GM18519 (cell line): ENCODE data around the gene KRTAP9-2.
"Not testable (repeated sequence)": the region's sequence is repeated elsewhere in the genome, so short reads cannot be mapped to it uniquely, and the experiment has no call there.

Experiments
- ATAC-seq: cut with Tn5 transposase; IDR thresholded peaks from one replicate; pipeline ENCODE4 v1.9.1; 2021; ENCODE audit warnings: mild to moderate bottlenecking, moderate library complexity; ENCODE audit not compliant: unreplicated experiment, low FRiP score

The KRTAP9-2 gene

DNA sequence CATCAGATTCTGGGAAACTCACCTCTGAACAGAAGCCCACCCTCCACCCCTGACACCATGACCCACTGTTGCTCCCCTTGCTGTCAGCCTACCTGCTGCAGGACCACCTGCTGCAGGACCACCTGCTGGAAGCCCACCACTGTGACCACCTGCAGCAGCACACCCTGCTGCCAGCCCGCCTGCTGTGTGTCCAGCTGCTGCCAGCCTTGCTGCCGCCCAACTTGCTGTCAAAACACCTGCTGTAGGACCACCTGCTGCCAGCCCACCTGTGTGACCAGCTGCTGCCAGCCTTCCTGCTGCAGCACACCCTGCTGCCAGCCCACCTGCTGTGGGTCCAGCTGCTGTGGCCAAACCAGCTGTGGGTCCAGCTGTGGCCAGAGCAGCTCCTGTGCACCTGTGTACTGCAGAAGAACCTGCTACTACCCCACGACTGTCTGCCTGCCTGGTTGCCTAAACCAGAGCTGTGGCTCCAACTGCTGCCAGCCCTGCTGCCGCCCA lies at the start of gene KRTAP9-2:
Gene KRTAP9-2, plus strand, starts transcription at position 51 of the 498 bp plus-strand sequence. Its CDS starts 7 bp downstream, at position 58.
- not testable (repeated sequence) for ATAC-seq

DNA sequence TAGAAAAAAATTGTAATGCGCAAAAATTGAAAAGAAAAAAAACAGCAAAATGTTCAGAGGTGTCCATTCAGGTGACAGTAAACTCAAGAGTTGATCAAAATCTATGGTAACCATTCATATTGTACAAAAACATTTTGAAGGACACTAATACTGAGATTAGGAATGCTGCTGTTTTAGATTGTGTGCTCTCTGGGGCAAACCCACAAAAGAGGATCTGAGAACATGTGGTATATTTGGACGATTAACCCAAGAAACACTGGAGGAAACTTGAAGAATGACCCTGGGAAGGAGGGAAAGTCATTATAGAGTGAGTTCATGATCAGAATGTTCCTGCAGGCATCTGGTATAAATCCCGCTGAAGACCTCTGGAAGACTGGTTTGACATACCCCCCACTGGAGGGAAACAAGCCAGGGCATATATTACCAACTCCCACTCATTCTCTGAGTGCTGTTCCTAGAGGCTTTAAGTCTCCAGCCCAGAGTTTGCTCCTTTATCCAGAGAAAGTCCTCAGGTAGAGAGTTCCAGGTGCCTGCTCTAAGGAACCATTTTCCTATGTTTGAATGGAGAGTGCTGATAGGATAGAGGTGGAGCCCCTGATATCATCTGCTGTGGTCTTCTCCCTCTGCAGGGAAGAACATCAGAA lies 49.6 kb upstream of the KRTAP9-2 start:
- ATAC-seq, result no peak

- no peak for ATAC-seq
Observed at GRCh38 chr17:41177727-41178271, 48.6 kb upstream of the KRTAP9-2 start, which contains the start of gene KRTAP4-2. TSS of gene KRTAP4-2 (minus strand) at chr17:41178221. CDS start at chr17:41178164, 57 bp downstream.

DNA sequence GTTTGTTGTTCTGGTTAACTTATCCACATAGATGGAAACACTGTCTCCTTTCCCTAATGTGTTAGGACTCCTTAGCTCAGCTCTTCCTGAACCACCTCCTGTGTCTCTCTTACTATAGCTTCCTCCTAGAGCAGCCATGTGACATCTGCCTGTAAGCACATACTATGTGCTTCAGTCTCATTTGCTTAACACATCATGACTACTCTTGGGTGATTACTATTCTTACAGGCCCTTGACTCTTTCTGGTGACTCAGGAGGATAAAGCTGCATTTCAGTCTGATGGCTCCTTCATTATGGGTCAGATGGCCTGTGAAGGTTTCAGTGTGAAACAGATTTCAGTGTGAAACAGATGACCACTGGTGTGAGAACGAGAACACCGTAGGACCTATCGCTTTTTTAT lies 48.1 kb upstream of the KRTAP9-2 start:
- ATAC-seq, result no peak

GRCh38 chr17:41178843-41179616 lies 47.4 kb upstream of the KRTAP9-2 start:
- ATAC-seq, result no peak

GRCh38 chr17:41184480-41184961 lies 41.9 kb upstream of the KRTAP9-2 start, which contains the start of gene KRTAP4-1:
TSS of gene KRTAP4-1 (minus strand) at chr17:41184911. CDS start at chr17:41184854, 57 bp downstream.
- ATAC-seq, result no peak

DNA sequence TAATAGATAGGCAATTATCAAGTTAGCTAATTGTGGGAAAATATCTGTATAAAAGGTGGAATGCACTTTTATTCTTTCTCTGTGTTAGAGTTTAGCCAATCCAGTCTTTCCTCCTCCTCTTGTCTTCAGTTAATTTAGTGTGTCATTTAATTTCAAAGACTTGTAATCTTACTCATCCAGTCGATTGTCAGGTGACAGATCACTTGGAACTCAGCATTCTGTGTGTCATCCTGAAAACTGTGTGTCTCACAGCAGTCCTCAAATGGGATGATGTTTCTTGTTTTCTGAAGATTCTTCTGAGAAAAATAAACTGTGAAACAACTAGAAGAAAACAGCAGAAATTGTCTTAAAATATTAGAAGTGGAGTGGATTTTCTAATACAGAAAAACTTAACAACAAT lies 41.4 kb upstream of the KRTAP9-2 start:
- no peak for ATAC-seq

DNA sequence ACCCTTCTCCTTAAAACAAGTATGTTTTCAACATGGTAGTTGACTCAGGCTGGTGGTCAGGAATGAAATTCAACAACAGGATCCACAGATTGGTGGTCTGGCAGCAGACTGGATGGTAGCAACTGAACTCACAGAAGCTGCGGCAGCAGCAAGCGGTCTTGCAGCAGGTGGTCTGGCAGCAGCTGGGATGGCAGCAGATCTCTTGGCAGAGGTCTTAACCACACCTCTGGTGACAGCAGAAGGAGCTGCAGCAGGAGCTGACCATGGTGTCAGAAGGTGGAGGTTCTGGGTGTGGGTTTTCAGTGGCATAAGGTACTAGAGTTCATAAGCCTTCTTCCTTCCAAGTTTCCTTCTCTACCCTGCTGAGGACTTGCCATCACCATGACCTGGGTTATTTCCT lies 39.6 kb upstream of the KRTAP9-2 start:
- no peak for ATAC-seq

DNA sequence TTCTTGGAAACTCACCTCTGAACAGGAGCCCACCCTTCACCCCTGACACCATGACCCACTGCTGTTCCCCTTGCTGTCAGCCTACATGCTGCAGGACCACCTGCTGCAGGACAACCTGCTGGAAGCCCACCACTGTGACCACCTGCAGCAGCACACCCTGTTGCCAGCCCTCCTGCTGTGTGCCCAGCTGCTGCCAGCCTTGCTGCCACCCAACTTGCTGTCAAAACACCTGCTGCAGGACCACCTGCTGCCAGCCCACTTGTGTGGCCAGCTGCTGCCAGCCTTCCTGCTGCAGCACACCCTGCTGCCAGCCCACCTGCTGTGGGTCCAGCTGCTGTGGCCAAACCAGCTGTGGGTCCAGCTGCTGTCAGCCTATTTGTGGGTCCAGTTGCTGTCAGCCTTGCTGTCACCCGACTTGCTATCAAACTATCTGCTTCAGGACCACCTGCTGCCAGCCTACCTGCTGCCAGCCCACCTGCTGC lies 36.6 kb upstream of the KRTAP9-2 start, which contains the start of gene KRTAP9-1:
Gene KRTAP9-1, plus strand, starts transcription at position 51 of the 482 bp plus-strand sequence. Its CDS starts 0 bp downstream, at position 51.
- not testable (repeated sequence) for ATAC-seq

GRCh38 chr17:41190328-41190727 lies 36.1 kb upstream of the KRTAP9-2 start:
- ATAC-seq, result no peak

DNA sequence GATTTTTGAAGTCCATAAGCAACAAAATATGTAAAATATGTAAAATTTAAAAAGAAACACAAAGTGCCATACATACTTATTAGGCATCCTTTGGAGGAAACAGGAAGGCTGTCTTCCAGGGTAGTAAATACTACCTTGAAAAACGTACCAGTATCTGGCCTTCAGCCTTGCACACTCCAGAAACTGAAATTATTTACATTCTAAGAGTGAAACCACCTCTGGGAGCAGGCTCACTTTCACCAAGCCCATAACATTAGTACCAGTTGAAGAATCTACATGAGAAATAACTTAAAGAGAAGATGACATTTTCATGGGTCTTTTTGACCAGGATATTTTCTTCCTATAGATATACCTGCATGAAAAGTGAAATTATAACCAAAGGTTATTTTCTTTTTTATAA lies 30.4 kb upstream of the KRTAP9-2 start:
- ATAC-seq, result no peak

- ATAC-seq, result no peak
Observed at GRCh38 chr17:41199421-41200078, 26.9 kb upstream of the KRTAP9-2 start.

- ATAC-seq, result no peak
Observed at GRCh38 chr17:41211845-41212466, 14.5 kb upstream of the KRTAP9-2 start.

DNA sequence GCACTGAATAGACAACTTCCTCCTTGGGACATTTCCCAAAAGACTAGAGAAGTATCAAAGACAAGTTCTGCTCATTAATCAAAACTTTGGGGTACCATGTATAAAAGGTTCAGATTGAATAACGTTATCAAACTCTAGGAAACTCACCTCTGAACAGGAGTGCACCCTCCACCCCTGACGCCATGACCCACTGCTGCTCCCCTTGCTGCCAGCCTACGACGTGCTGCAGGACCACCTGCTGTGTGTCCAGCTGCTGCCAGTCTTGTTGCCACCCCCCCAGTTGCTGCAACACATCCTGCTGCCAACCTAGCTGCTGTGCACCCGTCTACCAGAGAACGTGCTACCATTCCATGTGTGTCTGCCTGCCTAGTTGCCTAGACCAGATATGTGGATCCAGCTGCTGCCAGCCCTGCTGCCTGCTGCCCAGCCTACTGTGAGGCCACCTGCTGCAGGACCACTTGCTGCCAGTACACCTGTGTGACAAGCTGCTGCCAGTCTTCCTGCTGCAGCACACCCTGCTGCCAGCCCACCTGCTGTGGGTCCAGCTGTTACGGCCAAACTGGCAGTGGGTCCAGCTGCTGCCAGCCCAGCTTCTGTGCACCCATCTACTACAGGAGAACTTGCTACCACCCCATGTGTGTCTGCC lies 13.8 kb upstream of the KRTAP9-2 start:
- no peak for ATAC-seq

DNA sequence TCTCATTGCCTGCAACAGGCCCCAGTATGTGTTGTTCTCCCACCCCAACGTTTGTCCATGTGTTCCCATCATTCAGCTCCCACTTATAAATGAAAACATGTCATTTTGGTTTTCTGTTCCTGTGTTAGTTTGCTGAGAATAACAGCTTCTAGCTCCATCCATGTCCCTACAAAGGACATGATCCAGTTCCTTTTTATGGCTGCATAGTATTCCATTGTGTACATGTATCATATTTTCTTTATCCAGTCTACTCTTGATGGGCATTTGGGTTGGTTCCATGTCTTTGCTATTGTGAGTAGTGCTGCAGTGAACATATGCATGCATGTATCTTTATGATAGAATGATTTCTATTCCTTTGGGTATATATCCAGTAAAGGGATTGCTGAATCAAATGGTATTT lies 10.8 kb upstream of the KRTAP9-2 start:
- no peak for ATAC-seq

- no peak for ATAC-seq
Observed at GRCh38 chr17:41223821-41224220, 2.6 kb upstream of the KRTAP9-2 start.

DNA sequence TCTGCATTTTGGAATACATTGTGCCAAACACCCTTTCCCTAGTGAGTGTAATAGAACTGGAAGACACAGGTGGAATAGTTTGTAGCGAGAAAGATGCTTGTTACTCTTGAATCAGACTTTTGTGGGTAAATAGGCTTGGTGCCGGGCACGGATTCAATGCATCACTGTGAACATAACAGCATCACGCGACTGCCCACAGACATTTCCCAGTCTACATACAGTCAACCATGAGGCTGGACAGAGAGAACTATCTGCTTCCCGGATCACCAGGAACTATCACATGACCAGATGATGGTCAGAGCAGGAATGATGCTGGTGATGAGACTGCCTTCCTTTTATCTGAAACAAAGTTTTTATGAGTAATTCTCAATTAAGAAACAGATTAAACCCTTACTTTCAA lies 397 bp upstream of the KRTAP9-2 start:
- no peak for ATAC-seq

- no peak for ATAC-seq
Observed at GRCh38 chr17:41230094-41230493, 3.6 kb downstream of the KRTAP9-2 start.

GRCh38 chr17:41231731-41232130 lies 5.3 kb downstream of the KRTAP9-2 start:
- ATAC-seq, result no peak
